Heart right ventricle (tissue), 16 donors: Measurements from ENCODE around the gene TNRC6A. TPM values are rescaled to one million over a fixed set of nuclear protein-coding genes. Genes with fewer than 3 reads are reported as not detected.
"Not testable (repeated sequence)": the region's sequence is repeated elsewhere in the genome, so short reads cannot be mapped to it uniquely, and the experiment has no call there.

Experiments used
- ATAC-seq, 8 donors: fragments of 200-7000 bp; cut with Tn5 transposase; one replicate each; pipeline ENCODE4 v1.9.1; 2020; ENCODE audit warnings: mild to moderate bottlenecking in 8 of 8, moderate library complexity in 8 of 8, moderate number of reproducible peaks in 1 of 8
- DNase-seq, 2 donors: peaks; one replicate each; pipeline ENCODE4 v3.0.0-alpha.2; 2020
- H3K27ac ChIP-seq, 10 donors: fragments of 200-600 bp; sonication (generic) in 2 of 10; one replicate each; pipeline versions ENCODE4 v1.5.0 to v1.8.0; 2020 to 2022; ENCODE audit warnings: mild to moderate bottlenecking in 3 of 10
- H3K27me3 ChIP-seq, 7 donors: fragments of 200-600 bp; one replicate each; pipeline ENCODE4 v1.8.0; 2021 to 2022; ENCODE audit warnings: mild to moderate bottlenecking in 2 of 7
- H3K36me3 ChIP-seq, 9 donors: fragments of 200-600 bp; sonication (generic) in 1 of 9; one replicate each; pipeline versions ENCODE4 v1.5.0 to v1.8.0; 2020 to 2022; ENCODE audit warnings: mild to moderate bottlenecking in 2 of 9
- H3K4me1 ChIP-seq, 9 donors: fragments of 200-600 bp; sonication (generic) in 1 of 9; one replicate each; pipeline versions ENCODE4 v1.5.0 to v1.8.0; 2020 to 2022; ENCODE audit warnings: mild to moderate bottlenecking in 4 of 9
- H3K4me3 ChIP-seq, 10 donors: fragments of 200-600 bp; sonication (generic) in 2 of 10; one replicate each; pipeline versions ENCODE4 v1.5.0 to v1.8.0; 2020 to 2022; ENCODE audit warnings: mild to moderate bottlenecking in 7 of 10, moderate library complexity in 2 of 10
- H3K9me3 ChIP-seq, 11 donors: fragments of 200-600 bp in 10 of 11; sonication (generic) in 2 of 11; one replicate each; pipeline versions ENCODE4 v1.5.0 to v1.8.0; 2013 to 2022; ENCODE audit warnings: mild to moderate bottlenecking in 2 of 11, control low read depth in 1 of 11, moderate library complexity in 1 of 11
- CTCF ChIP-seq, 9 donors: fragments of 200-600 bp; sonication (generic) in 2 of 9; IDR thresholded peaks; one replicate each; pipeline versions ENCODE4 v1.5.0 to v1.8.0; 2021 to 2022; ENCODE audit warnings: antibody characterized with exemption in 9 of 9, mild to moderate bottlenecking in 5 of 9, moderate library complexity in 1 of 9
- WGBS, 2 donors: extraction: QIAGEN DNeasy Blood & Tissue Kit; methylation state at CpG; one replicate each; pipeline ENCODE4 v1.1.7; 2013; ENCODE audit warnings: inconsistent platforms in 1 of 2; 5-methylcytosine and 5-hydroxymethylcytosine counted together
- intact Hi-C, 10 donors: fragments of 100-400 bp; cut with DNase I; formaldehyde crosslinking; loops; one replicate each; pipeline versions ENCODE4 v1.11.1 to v1.14.2; 2022
- polyA plus RNA-seq, 2 donors: library from polyadenylated mRNA; stranded (reverse); fragments of 200-250 nt; gene quantifications; one replicate each; pipeline ENCODE4 v1.2.3, GENCODE V29; 2013
- total RNA-seq, 10 donors: library from RNA; stranded (reverse); fragmentation: NEBNext Ultra II Directional in 3 of 10; extraction: Animal tissue kit (Norgen Biotek cat#: 25700) in 3 of 10; gene quantifications; one replicate each; pipeline versions ENCODE4 v1.2.1 to v1.2.4, GENCODE V29; 2021 to 2023
- donor health status: Arrhythmogenic right ventricular cardiomyopathy.
- donor health status: ischemic (EF 13 %, LVEDD 7.1; RV severe dilation, severe dysfunction).
- donor health status: healthy with polysubstance abuse.
- donor health status: DM: no; HTN: yes; CAD: no.
- donor health status: DM: no; HTN: no; CAD: no.
- donor health status: ischemic (EF 25% LVEDD 6.9; RV normal size, moderate dysfunction).
- donor health status: ischemic (EF 25% LVEDD 5.7; RV mildly dilated, moderate dysfunction).
- donor health status: healthy.
- donor health status: DM: yes; HTN: yes; CAD: no.
- donor health status: Ischemic cardiomyopathy.
- donor health status: ischemic (EF 35%, LVEDD 5.7; RV mildly dilated, moderate dysfunction).
- donor health status: nonischemic (EF 11% LVEDD 7.7; RV severe dilation, severe dysfunction).
- donor health status: DM: yes; HTN: yes; CAD: no.
- donor health status: PGD.
- donor health status: ischemic (EF 29% LVEDD 5.4; RV normal size, mild dysfunction).
- donor health status: nonischemic (EF 23%, LVEDD 6.1; RV moderate dilation, normal function).

The TNRC6A gene
- total and polyA plus RNA-seq, 12 donors, result 8.3 to 51.4 (median 36.5) TPM

- TF ChIP-seq CTCF (IDR thresholded peaks at IDR 0.05), result no peak
- Histone ChIP-seq H3K36me3 (peaks cover 0 to 9% (median 0%) of the 10 kb centered on the region in 9 donors), H3K4me3 (no peak overlapping the region), H3K4me1 (peaks cover 12 to 100% (median 91%) of the 10 kb centered on the region in 9 donors), H3K9me3 (no peaks in the 10 kb centered on the region), H3K27ac (peak overlapping the region in 5 of 10 donors; percentile 0 to 39 (median 26)), H3K27me3 (no peaks in the 10 kb centered on the region)
- WGBS, 2 donors, result 30 to 44% methylated on average over 2 of the region's 2 CpGs
- DNase-seq (peak in 1 of 2 donors; percentile 36), ATAC-seq (peak; percentile 67 to 97 (median 90))
- intact Hi-C loops, result no loop called here
These were observed 18.8 kb downstream of the TNRC6A start for GRCh38 chr16:24748242-24748641.

GRCh38 chr16:24749310-24749709 lies 19.9 kb downstream of the TNRC6A start:
- peaks cover 7 to 100% (median 92%) of the 10 kb centered on the region in 9 donors for H3K4me1 ChIP-seq
- H3K9me3 ChIP-seq, result no peaks in the 10 kb centered on the region
- ATAC-seq (peak in 2 of 8 donors; percentile 7 to 8), DNase-seq (no peak)
- no peak for TF ChIP-seq CTCF (IDR thresholded peaks at IDR 0.05)
- intact Hi-C loops, result no loop called here
- no peaks in the 10 kb centered on the region for H3K27me3 ChIP-seq
- H3K4me3 ChIP-seq, result no peak overlapping the region
- H3K27ac ChIP-seq, result no peak overlapping the region
- H3K36me3 ChIP-seq, result peaks cover 0 to 5% (median 0%) of the 10 kb centered on the region in 9 donors

GRCh38 chr16:24749872-24750271 lies 20.4 kb downstream of the TNRC6A start:
- ATAC-seq, H3K9me3 ChIP-seq, H3K4me3 ChIP-seq, intact Hi-C loops, H3K27me3 ChIP-seq, H3K27ac ChIP-seq, H3K36me3 ChIP-seq, DNase-seq: not testable (repeated sequence)
- WGBS, 2 donors, result 94% methylated on average over 5 of the region's 5 CpGs
- H3K4me1 ChIP-seq, result peaks cover 6 to 100% (median 91%) of the 10 kb centered on the region in 9 donors

- Histone ChIP-seq H3K9me3 (no peaks in the 10 kb centered on the region), H3K4me1 (peaks cover 6 to 98% (median 69%) of the 10 kb centered on the region in 9 donors), H3K27ac (no peak overlapping the region), H3K4me3 (no peak overlapping the region), H3K36me3 (peaks cover 0 to 6% (median 0%) of the 10 kb centered on the region in 9 donors), H3K27me3 (no peaks in the 10 kb centered on the region)
- DNase-seq (no peak), ATAC-seq (peak in 1 of 8 donors; percentile 30)
- no peak for TF ChIP-seq CTCF (IDR thresholded peaks at IDR 0.05)
- intact Hi-C loops, result no loop called here
These were observed 23.5 kb downstream of the TNRC6A start for GRCh38 chr16:24753000-24753399.

GRCh38 chr16:24753437-24753836 lies 24.0 kb downstream of the TNRC6A start:
- H3K36me3 ChIP-seq, result peaks cover 0 to 11% (median 0%) of the 10 kb centered on the region in 9 donors
- TF ChIP-seq CTCF (IDR thresholded peaks at IDR 0.05), result no peak
- no peak overlapping the region for H3K4me3 ChIP-seq
- H3K9me3 ChIP-seq, result no peaks in the 10 kb centered on the region
- ATAC-seq (no peak), DNase-seq (no peak)
- H3K27ac ChIP-seq, result no peak overlapping the region
- intact Hi-C loops, result no loop called here
- H3K27me3 ChIP-seq, result no peaks in the 10 kb centered on the region
- 65 to 73% methylated on average over 3 of the region's 3 CpGs for WGBS, 2 donors
- H3K4me1 ChIP-seq, result peaks cover 6 to 98% (median 64%) of the 10 kb centered on the region in 9 donors
